GM12875 (cell line): Measurements from ENCODE around the gene HSPA1L.

Source experiments
- H3K4me3 ChIP-seq: one replicate; pipeline ENCODE4 v1.5.1; 2011; ENCODE audit warnings: low read depth, low read length, control low read depth
- TF ChIP-seq, protein P1 (sequence below): IDR thresholded peaks from 2 replicates; pipeline ENCODE4 v1.5.1; 2011; ENCODE audit warnings: low read depth, mild to moderate bottlenecking, control low read depth, inconsistent platforms, low read length, moderate library complexity, borderline replicate concordance; ENCODE audit not compliant: insufficient read depth

HSPA1L gene

DNA sequence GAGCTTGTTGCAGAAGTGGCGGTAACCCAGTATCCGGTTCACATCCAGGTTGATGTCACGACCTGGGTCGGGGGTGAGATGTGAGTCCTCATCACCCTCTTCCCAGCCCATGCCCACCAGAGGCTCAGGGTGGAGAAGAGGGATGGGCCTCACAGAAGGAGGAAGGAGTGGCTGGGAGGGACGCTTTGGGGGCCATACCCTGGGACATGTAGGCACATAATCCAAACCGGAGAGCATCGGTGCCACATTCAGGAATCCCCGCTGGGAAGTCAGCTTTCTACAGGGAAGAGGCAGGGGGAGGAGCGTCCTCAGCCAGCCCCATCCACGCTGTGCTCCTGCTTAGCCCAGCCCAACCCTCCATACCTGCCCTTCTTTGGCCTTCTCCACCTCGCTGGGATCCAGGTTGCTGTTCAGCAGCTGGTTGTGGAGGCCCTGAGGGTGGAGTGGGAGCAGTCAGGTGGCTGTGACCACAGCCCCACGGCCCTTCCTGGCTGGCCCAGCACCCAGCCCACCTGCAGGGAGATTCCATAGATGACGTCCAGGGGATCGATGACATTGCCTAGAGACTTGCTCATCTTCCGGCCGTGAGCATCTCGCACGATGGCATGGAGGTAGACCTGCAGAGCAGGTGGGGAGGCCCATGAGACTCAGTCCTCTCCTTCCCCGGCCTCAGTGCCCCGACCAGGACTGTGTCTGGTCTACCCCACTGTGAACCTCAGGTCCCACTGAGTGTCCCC, 34.4 kb downstream of the HSPA1L start:
- no peak overlapping the region for H3K4me3 ChIP-seq
- TF ChIP-seq, protein P1, sequence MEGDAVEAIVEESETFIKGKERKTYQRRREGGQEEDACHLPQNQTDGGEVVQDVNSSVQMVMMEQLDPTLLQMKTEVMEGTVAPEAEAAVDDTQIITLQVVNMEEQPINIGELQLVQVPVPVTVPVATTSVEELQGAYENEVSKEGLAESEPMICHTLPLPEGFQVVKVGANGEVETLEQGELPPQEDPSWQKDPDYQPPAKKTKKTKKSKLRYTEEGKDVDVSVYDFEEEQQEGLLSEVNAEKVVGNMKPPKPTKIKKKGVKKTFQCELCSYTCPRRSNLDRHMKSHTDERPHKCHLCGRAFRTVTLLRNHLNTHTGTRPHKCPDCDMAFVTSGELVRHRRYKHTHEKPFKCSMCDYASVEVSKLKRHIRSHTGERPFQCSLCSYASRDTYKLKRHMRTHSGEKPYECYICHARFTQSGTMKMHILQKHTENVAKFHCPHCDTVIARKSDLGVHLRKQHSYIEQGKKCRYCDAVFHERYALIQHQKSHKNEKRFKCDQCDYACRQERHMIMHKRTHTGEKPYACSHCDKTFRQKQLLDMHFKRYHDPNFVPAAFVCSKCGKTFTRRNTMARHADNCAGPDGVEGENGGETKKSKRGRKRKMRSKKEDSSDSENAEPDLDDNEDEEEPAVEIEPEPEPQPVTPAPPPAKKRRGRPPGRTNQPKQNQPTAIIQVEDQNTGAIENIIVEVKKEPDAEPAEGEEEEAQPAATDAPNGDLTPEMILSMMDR = no peak

DNA sequence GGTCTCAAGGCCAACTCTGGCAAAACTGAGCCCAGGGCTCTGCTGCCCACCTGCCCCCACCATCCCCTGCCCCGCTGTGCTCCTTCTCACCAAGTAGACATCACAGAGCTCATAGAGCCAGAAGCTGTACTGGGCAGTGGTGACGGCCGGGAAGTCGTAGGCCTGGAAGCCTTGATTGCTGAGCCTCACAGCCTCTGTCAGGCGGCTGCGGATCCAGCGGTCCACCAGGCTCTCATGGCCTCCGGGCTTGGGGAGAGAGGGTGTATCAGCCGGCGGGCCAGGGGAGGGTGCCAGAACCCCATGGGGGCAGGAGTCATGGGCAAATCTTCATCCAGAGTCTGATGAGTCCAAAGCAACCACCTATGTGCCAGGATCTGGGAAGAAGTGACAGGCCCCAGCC, 35.2 kb downstream of the HSPA1L start:
- no peak overlapping the region for H3K4me3 ChIP-seq
- TF ChIP-seq, protein P1 = no peak

DNA sequence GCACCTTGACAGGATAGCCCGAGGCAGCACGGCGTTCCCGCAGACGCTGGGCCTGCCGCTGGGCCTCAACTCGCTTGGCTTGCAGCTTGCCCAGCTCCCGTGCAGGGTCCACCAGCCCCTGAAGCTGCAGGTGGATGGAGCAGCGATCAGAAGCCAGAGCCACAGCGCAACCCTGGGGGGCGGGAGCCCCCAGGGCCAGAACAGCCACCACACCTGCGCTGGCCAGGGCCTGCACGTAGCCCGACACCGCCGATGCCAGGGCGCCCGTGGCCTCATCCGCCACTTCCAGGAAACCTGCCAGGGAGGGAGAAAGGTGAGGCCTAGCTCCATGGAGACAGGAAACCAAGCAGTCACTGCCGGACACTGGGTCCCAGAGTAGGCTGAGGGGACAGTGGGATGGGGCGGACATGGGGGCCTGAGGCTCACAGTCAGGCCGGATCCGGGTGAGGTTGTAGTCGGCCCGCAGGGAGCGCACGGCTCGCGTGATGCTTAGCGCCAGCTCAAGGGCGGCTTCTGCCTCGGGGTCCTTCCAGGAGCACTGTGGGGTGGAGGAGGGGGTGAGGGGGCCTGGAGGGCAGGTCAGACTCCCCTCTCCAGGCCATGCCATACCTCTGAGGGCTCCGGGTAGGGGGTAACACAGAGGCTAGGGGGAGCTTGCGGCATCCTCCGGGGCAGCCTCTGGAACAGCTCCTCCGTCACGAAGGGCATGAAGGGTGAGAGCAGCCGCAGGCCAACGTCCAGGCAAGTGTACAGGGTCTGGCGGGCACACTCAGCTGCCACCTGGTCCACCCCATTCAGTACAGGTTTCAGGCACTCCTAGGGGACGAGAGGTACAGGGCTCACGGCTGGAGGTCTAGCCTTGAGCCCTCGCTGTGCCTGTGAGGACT, 35.8 kb downstream of the HSPA1L start:
- TF ChIP-seq, protein P1 = no peak
- H3K4me3 ChIP-seq = no peak overlapping the region

DNA sequence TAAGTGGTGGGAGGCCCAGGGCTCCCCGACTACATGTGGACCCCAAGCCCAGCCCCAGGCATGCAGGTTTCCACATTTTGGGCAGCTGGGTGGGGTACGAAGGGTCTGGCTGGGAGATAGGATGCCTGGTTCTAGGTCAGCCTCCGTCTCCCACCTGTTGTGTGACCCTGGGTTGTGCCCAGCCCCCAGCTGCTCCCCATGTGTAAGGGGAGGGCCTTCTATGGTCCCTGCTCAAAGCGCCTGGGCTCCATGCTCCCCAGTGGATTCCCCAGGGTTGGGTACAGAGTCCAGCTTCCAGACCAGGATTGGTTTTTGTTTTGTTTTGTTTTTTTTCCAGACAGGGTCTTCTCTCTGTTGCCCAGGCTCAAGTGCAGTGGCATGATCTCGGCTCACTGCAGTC, 36.9 kb downstream of the HSPA1L start:
- no peak overlapping the region for H3K4me3 ChIP-seq
- TF ChIP-seq, protein P1 = no peak

GRCh38 chr6:31777667-31778050, 37.4 kb downstream of the HSPA1L start:
- no peak overlapping the region for H3K4me3 ChIP-seq
- TF ChIP-seq, protein P1 = no peak

- H3K4me3 ChIP-seq = no peak within 1 kb of the TSS
These were observed 38.0 kb downstream of the HSPA1L start, which contains the start of gene VWA7 for GRCh38 chr6:31776989-31777666. Gene VWA7 (minus strand): TSS chr6:31777328. CDS start chr6:31776779, 549 bp downstream.

More at GRCh38 chr6:31776989-31777666, 38.0 kb downstream of the HSPA1L start, which contains the start of gene VWA7:
- TF ChIP-seq, protein P1 = no peak
